Mesothelial cell of epicardium (in vitro differentiated cells): ENCODE results near the gene IL17REL. TPM values are rescaled to one million over a fixed set of nuclear protein-coding genes. Genes with fewer than 3 reads are reported as not detected.

Experiments used
- DNase-seq, 2 experiments: peaks; one replicate each; pipeline ENCODE4 v3.0.0; 2021; ENCODE audit warnings: low spot score in 2 of 2; ENCODE audit not compliant: unreplicated experiment in 2 of 2
- H3K27ac Mint-ChIP-seq: 2 replicates; pipeline ENCODE4 v1.8.0; 2021; ENCODE audit warnings: mixed read lengths
- H3K27me3 Mint-ChIP-seq: 2 replicates; pipeline ENCODE4 v1.8.0; 2021; ENCODE audit warnings: low read depth, mixed read lengths
- H3K36me3 Mint-ChIP-seq: 2 replicates; pipeline ENCODE4 v1.8.0; 2021; ENCODE audit warnings: mixed read lengths
- H3K4me1 Mint-ChIP-seq: 2 replicates; pipeline ENCODE4 v1.8.0; 2021; ENCODE audit warnings: mixed read lengths
- H3K4me3 Mint-ChIP-seq: 2 replicates; pipeline ENCODE4 v1.8.0; 2021; ENCODE audit warnings: mild to moderate bottlenecking, moderate library complexity, mixed read lengths
- H3K9me3 Mint-ChIP-seq: 2 replicates; pipeline ENCODE4 v1.8.0; 2021; ENCODE audit warnings: mixed read lengths
- total RNA-seq: library from RNA; stranded (reverse); gene quantifications from 3 replicates; pipeline ENCODE4 v1.2.1, GENCODE V29; 2021
- TF ChIP-seq, protein P1 (sequence below): fragments of 200-600 bp; sonication (generic); IDR thresholded peaks from one replicate; pipeline ENCODE4 v1.5.0; 2021; ENCODE audit warnings: antibody characterized with exemption; ENCODE audit not compliant: unreplicated experiment

Gene IL17REL
- total RNA-seq, 1 donor from 2014 or later = 0.31 TPM

DNA sequence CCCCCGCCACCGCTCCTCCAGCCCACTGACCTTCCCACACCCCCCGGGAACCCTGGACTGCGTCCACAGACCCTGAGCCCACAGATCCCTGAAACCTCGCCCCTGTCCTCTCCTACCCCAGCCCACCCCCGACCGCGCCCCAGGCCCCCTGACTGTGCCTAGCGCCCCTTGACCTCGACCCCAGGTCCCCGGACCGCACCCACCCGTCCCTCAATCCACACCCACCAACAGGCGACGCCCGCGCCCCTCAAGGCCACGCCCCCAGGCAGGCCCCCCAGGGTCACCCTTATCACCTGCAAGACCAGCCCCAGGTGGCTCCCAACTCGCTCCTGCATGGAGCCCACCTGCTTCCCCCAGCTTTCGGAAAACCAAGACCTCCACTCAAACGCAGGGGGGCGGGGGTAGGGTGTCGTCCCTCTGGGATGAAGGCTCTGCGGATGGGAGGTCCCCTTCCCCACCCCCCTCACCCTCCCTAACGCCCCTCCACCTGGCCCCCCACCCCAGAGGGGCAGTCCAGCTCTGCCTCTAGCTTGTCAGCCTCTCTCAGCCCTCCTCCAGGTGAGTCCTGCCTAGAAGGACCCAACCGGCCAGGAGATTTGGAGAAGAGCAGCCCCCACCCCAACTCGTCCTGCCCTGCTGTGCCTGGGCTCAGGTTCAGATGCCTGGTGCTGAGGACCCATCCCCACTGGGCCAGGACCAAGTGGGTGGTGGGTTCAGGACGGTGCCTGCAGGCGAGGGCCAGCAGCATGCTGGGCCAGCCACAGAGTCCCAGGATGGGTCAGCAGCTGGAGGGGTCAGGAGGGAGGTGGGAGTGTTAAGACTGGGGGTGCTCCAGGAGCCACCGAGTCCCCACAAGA lies 3.1 kb upstream of the IL17REL start:
- Mint-ChIP-seq H3K9me3 (peaks cover 5% of the 10 kb centered on the region), H3K4me1 (peaks cover 10% of the 10 kb centered on the region), H3K36me3 (no peaks in the 10 kb centered on the region), H3K4me3 (no peak overlapping the region), H3K27me3 (peaks cover 65% of the 10 kb centered on the region), H3K27ac (no peak overlapping the region)
- no peak for DNase-seq
- TF ChIP-seq, protein P1, sequence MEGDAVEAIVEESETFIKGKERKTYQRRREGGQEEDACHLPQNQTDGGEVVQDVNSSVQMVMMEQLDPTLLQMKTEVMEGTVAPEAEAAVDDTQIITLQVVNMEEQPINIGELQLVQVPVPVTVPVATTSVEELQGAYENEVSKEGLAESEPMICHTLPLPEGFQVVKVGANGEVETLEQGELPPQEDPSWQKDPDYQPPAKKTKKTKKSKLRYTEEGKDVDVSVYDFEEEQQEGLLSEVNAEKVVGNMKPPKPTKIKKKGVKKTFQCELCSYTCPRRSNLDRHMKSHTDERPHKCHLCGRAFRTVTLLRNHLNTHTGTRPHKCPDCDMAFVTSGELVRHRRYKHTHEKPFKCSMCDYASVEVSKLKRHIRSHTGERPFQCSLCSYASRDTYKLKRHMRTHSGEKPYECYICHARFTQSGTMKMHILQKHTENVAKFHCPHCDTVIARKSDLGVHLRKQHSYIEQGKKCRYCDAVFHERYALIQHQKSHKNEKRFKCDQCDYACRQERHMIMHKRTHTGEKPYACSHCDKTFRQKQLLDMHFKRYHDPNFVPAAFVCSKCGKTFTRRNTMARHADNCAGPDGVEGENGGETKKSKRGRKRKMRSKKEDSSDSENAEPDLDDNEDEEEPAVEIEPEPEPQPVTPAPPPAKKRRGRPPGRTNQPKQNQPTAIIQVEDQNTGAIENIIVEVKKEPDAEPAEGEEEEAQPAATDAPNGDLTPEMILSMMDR = no peak

DNA sequence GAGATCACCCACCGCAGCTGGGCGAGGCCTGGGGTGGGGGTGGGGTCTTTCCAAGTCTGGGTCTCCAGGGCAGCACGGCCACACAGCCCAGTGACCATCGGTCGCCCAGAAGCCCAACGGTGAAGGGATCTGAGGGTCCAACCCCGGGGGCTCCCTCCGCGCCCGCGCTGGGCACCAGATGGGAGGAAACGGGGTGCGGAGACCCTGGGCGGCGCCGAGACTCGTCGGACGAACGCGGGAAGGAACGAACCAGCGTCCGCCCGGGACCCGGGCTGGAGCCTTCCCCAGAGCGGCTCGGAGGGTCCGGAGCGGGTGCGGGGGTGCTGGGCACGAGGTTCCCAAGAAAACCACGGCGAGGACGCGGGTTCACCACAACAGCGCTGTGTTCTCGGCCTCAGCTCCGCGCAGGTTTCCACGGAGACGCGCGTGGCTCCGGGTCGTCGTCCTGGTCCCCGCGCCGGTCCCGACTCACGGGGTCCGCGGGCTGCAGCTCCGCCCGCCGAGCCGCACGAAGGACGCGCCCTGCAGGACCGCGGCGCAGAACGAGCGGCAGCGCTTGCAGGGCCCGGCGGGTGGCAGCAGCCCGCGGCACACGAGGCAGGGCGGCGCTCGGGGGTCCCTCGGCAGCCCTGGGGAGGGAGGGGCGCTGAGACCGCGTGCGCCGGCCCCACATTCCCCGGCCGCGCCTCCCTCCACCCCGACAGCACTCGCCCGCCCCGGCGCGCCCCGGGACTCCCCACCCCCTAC lies 2.3 kb upstream of the IL17REL start:
- no peak for DNase-seq
- H3K27me3 Mint-ChIP-seq = peaks cover 67% of the 10 kb centered on the region
- H3K9me3 Mint-ChIP-seq = peaks cover 5% of the 10 kb centered on the region
- H3K4me3 Mint-ChIP-seq = no peak overlapping the region
- no peaks in the 10 kb centered on the region for H3K36me3 Mint-ChIP-seq
- TF ChIP-seq, protein P1 = no peak
- H3K4me1 Mint-ChIP-seq = peaks cover 10% of the 10 kb centered on the region
- H3K27ac Mint-ChIP-seq = no peak overlapping the region

DNA sequence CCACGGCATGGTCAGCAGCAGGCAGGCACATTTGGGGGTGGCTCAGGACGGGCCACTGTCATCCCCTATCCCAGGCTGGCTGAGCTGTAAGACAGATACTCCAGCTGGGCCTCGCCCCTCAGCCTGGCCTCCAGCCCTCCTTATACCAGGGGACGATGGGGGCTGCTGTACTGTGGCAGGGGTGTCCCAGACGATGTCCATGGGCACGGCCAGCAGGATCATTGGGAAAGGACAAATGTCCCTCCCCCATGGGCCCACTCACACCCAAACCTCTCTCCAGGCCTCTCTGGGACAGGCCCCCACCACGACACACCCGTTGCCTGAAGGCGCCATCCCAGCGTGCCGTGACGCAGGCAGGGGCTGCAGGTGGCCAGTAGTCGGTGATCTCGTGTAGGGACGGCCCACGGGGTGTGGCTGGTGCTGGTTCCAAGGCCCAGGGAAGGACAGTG lies 1.5 kb upstream of the IL17REL start:
- Mint-ChIP-seq H3K27me3 (peaks cover 71% of the 10 kb centered on the region), H3K4me1 (peaks cover 10% of the 10 kb centered on the region), H3K36me3 (no peaks in the 10 kb centered on the region), H3K9me3 (peaks cover 2% of the 10 kb centered on the region), H3K27ac (no peak overlapping the region), H3K4me3 (no peak overlapping the region)
- no peak for DNase-seq
- TF ChIP-seq, protein P1 = no peak

DNA sequence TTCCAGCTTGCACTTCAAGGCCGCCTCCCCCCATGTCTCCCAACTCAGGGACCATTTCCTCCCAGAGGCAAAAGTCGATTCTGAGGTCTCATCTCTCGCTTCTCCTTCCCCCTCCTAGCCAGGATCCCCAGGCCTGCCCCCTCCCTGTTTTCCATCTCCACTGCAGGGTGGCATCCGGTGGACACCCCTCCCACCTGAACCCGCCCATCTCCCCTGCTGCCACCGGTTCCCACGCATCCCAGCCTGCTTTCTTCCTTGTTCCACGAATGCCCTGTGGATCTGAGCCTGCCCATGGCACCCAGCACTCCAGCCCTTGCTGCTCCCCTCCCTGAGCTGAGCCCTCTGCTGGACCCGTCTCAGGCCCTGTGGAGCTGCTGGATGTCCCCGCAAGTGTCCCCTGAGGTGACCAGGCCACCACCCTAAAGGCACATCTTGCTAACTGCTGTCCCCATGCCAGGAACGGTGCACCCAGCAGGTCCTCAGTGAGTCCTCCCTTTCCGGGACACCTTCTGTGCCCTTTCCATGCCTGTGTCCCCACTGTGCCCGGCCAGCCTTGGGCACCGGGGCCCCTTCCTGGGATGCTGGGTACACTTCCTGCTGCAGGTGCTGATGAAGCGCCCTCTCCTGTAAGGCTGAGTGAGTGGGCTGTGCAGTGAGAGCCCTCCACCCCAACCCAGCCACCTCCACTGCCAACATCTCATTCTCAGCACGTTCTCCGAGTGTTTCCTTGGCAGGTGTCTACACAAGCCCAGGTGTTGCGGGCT lies 936 bp downstream of the IL17REL start:
- H3K27me3 Mint-ChIP-seq = peaks cover 68% of the 10 kb centered on the region
- H3K4me1 Mint-ChIP-seq = peaks cover 7% of the 10 kb centered on the region
- no peaks in the 10 kb centered on the region for H3K9me3 Mint-ChIP-seq
- no peaks in the 10 kb centered on the region for H3K36me3 Mint-ChIP-seq
- TF ChIP-seq, protein P1 = no peak
- peak overlapping the region; percentile 49 for H3K4me3 Mint-ChIP-seq
- no peak for DNase-seq
- no peak overlapping the region for H3K27ac Mint-ChIP-seq

DNA sequence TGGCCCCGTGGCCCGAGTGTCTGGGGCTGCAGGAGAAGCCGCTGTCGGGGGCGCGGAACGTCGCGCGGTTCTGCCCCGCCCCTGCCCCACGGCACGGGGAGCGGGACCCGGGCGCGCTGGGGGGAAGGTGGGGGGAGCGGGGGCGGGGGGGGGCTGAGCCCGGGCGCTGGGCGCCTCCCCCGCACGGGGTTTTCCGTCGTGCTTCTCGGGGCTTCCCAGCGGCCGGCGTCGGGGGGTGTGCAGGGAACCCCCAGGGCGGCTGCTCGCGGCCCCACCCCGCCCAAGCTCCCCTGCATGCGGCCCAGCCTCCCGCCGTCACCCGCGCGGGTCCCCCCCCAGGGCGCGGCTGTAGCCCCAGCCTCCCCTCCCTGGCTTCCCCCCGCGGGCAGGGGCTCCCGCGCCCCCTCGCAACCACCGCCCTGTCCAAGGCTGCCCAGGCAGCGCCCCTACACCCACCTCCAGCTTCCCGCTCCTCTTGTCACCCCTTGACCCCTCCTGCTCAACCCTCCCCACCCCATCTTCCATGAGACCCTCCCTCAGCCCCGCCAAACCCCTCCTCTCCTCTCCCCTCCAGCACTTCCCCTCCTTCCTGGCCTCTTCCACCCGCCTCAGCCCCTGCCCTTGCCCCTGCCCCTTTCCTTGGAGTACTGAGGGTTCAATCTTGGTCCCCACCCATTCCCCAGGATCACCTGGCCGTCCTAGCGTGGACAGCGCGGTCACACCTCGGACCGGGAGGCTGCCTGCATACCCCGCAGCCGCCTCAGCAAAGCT lies 1.7 kb downstream of the IL17REL start:
- H3K27me3 Mint-ChIP-seq = peaks cover 60% of the 10 kb centered on the region
- TF ChIP-seq, protein P1 = no peak
- peaks cover 7% of the 10 kb centered on the region for H3K4me1 Mint-ChIP-seq
- H3K4me3 Mint-ChIP-seq = peak overlapping the region; percentile 49
- H3K27ac Mint-ChIP-seq = no peak overlapping the region
- no peaks in the 10 kb centered on the region for H3K36me3 Mint-ChIP-seq
- H3K9me3 Mint-ChIP-seq = no peaks in the 10 kb centered on the region
- no peak for DNase-seq
